Body of pancreas (tissue), 4 donors: ENCODE measurements around the gene SDE2. TPM values are rescaled to one million over a fixed set of nuclear protein-coding genes. Genes with fewer than 3 reads are reported as not detected.
"Not testable (repeated sequence)": the region's sequence is repeated elsewhere in the genome, so short reads cannot be mapped to it uniquely, and the experiment has no call there.

ENCODE experiments used
- ATAC-seq: fragments of 150-250 bp; one replicate; pipeline ENCODE4 v1.9.1; 2016
- DNase-seq, 4 donors: peaks; one replicate each; pipeline ENCODE4 v3.0.0-alpha.2; 2019
- H3K27ac ChIP-seq, 4 donors: fragments of 200-600 bp; sonication (generic); 1 replicate in 3 of 4; 2 replicates in 1 of 4; pipeline versions ENCODE4 v1.5.1 to v1.6.1; 2016 to 2019; ENCODE audit warnings: mild to moderate bottlenecking in 1 of 4, mixed read lengths in 1 of 4, moderate library complexity in 1 of 4
- H3K27me3 ChIP-seq, 2 donors: fragments of 200-600 bp; sonication (generic); one replicate each; pipeline ENCODE4 v1.6.0; 2016; ENCODE audit warnings: mild to moderate bottlenecking in 1 of 2
- H3K36me3 ChIP-seq, 2 donors: fragments of 200-600 bp; sonication (generic); replicated peaks in 1 of 2; 2 replicates each; pipeline ENCODE4 v1.5.1; 2016; ENCODE audit warnings: low read depth in 2 of 2; ENCODE audit not compliant: insufficient read depth in 1 of 2
- H3K4me1 ChIP-seq: fragments of 200-600 bp; sonication (generic); one replicate; pipeline ENCODE4 v1.6.0; 2016
- H3K4me3 ChIP-seq, 2 donors: fragments of 200-600 bp; sonication (generic); 1 replicate in 1 of 2; 2 replicates in 1 of 2; pipeline ENCODE4 v1.5.1; 2016 to 2019
- H3K9me3 ChIP-seq, 3 donors: fragments of 200-600 bp; sonication (generic); 1 replicate in 2 of 3; 2 replicates in 1 of 3; pipeline ENCODE4 v1.5.1; 2016
- POLR2A ChIP-seq, 3 donors: fragments of 450-650 bp; IDR thresholded peaks; one replicate each; pipeline ENCODE4 v1.6.1; 2016; ENCODE audit warnings: antibody characterized with exemption in 3 of 3, mild to moderate bottlenecking in 2 of 3
- WGBS, 2 donors: methylation state at CpG; one replicate each; pipeline ENCODE4 v1.1.5; 2017; 5-methylcytosine and 5-hydroxymethylcytosine counted together
- intact Hi-C: fragments of 100-400 bp; cut with DNase I; formaldehyde crosslinking; loops from one replicate; pipeline ENCODE4 v1.15.1; 2023
- total RNA-seq, 2 donors: library from RNA; depleted of rRNA; stranded (reverse); fragments of >200 nt; gene quantifications; one replicate each; pipeline ENCODE4 v1.1.0, GENCODE V29; 2016
- TF ChIP-seq, protein P1 (sequence below), 7 experiments: fragments of 450-650 bp in 4 of 7; fragments of 200-600 bp in 3 of 7; sonication (generic) in 3 of 7; IDR thresholded peaks; one replicate each; pipeline ENCODE4 v1.5.1; 2016 to 2019; ENCODE audit warnings: antibody characterized with exemption in 7 of 7

Gene SDE2
- total RNA-seq, 2 donors from 2014 or later: 11.9 to 13.7 TPM

DNA sequence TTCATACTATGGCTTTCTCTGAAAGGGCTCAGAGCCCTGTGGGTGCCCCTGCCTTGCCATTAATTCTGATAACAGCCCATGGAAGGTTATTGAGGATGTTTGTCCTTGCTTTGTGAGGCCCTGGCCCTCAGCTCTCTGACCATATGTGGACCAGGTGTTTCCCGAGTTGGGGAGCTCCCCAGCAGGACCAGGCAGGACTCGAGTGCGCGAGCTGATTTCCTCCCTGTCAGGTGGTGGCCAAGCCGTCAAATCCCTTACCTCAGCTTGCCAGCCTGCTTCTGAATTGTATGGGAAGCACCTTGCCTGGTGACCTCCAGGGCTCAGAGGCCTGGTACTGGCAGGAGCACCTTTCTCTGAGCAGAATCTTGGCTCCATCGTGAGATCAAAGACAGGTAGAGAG lies 17.9 kb upstream of the SDE2 start:
- H3K4me1 ChIP-seq: no peaks in the 10 kb centered on the region
- no peak for DNase-seq
- intact Hi-C loops: no loop called here
- H3K27ac ChIP-seq: no peak overlapping the region
- no peaks in the 10 kb centered on the region for H3K9me3 ChIP-seq
- H3K4me3 ChIP-seq: no peak overlapping the region
- no peak for ATAC-seq
- no peaks in the 10 kb centered on the region for H3K27me3 ChIP-seq
- 43 to 59% methylated on average over 4 to 6 of the region's 6 CpGs for WGBS, 2 donors
- TF ChIP-seq, protein P1, sequence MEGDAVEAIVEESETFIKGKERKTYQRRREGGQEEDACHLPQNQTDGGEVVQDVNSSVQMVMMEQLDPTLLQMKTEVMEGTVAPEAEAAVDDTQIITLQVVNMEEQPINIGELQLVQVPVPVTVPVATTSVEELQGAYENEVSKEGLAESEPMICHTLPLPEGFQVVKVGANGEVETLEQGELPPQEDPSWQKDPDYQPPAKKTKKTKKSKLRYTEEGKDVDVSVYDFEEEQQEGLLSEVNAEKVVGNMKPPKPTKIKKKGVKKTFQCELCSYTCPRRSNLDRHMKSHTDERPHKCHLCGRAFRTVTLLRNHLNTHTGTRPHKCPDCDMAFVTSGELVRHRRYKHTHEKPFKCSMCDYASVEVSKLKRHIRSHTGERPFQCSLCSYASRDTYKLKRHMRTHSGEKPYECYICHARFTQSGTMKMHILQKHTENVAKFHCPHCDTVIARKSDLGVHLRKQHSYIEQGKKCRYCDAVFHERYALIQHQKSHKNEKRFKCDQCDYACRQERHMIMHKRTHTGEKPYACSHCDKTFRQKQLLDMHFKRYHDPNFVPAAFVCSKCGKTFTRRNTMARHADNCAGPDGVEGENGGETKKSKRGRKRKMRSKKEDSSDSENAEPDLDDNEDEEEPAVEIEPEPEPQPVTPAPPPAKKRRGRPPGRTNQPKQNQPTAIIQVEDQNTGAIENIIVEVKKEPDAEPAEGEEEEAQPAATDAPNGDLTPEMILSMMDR (IDR thresholded peaks at IDR 0.05): no peak
- TF ChIP-seq POLR2A (IDR thresholded peaks at IDR 0.05): no peak
- no peaks in the 10 kb centered on the region for H3K36me3 ChIP-seq

DNA sequence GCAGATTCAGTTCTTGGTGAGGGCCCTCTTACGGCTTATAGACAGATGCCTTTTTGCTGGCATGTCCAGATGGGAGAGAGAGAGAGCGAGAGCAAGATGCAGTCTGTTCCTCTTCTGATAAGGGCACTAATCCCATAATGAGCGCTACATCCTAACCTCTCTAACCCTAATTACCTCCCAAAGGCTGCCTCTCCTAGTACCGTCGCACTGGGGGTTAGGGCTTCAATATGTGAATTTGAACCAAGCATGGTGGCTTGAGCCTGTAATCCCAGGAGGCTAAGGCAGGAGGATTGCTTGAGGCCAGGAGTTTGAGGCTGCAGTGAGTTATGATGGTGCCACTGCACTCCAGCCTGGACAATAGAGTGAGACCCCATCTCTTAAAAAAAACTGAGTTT lies 10.5 kb upstream of the SDE2 start:
- H3K27me3 ChIP-seq: no peaks in the 10 kb centered on the region
- TF ChIP-seq, protein P1 (IDR thresholded peaks at IDR 0.05): no peak
- TF ChIP-seq POLR2A (IDR thresholded peaks at IDR 0.05): no peak
- H3K4me1 ChIP-seq: no peaks in the 10 kb centered on the region
- H3K4me3 ChIP-seq: no peak overlapping the region
- no peaks in the 10 kb centered on the region for H3K36me3 ChIP-seq
- ATAC-seq (no peak), DNase-seq (no peak)
- no peaks in the 10 kb centered on the region for H3K9me3 ChIP-seq
- H3K27ac ChIP-seq: no peak overlapping the region
- 92 to 94% methylated on average over 4 to 5 of the region's 5 CpGs for WGBS, 2 donors
- intact Hi-C loops: no loop called here

DNA sequence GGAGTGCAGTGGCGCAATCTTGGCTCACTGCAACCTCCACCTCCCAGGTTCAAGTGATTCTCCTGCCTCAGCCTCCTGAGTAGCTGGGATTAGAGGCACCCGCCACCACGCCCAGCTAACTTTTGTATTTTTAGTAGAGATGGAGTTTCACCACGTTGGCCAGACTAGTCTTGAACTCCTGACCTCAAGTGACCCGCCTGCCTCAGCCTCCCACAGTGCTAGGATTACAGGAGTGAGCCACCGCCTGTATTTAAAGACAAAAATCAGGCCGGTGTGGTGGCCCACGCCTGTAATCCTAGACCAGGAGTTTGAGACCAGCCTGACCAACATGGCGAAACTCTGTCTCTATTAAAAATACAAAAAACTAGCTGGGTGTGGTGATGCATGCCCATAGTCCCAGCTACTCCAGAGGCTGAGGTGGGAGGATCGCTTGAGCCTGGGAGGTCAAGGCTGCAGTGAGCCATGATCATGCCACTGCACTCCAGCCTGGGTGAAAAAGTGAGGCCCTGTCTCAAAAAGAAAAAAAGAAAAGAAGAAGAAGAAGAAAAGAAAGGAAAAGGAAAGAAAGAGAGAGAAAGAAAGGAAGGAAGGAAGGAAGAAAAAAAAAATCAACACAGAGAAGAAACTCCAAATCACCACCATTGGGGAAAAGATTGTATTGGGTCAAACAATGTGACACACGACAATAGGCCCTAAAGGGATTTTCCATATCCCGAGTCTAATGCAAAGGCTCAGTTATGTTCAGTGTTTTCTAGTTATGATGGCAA lies 8.2 kb upstream of the SDE2 start:
- ATAC-seq, H3K9me3 ChIP-seq, H3K4me1 ChIP-seq, DNase-seq, H3K27me3 ChIP-seq, intact Hi-C loops, H3K4me3 ChIP-seq, H3K27ac ChIP-seq, H3K36me3 ChIP-seq: not testable (repeated sequence)
- WGBS, 2 donors: 88 to 90% methylated on average over 11 to 12 of the region's 12 CpGs

DNA sequence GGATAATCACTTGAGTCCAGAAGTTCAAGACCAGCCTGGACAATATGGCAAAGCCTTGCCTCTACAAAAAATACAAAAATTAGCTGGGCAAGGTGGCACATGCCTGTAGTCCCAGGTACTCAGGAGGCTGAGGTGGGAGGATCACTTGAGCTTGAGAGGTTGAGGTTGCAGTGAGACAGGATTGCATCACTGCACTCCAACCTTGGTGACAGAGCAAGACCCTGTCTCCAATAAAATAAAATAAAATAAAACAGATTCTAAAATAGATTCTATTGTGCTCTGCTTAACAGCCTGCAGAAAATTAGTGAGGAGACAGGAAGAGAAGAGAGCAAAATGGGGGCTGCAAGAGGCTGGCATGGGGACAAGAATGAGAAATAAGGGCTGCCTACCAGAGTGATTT lies 7.5 kb upstream of the SDE2 start:
- DNase-seq (no peak), ATAC-seq (no peak)
- Histone ChIP-seq H3K27me3 (no peaks in the 10 kb centered on the region), H3K4me3 (no peak overlapping the region), H3K4me1 (peaks cover 13% of the 10 kb centered on the region), H3K36me3 (no peaks in the 10 kb centered on the region), H3K27ac (no peak overlapping the region), H3K9me3 (no peaks in the 10 kb centered on the region)
- TF ChIP-seq, protein P1 (IDR thresholded peaks at IDR 0.05): no peak
- no peak for TF ChIP-seq POLR2A (IDR thresholded peaks at IDR 0.05)
- intact Hi-C loops: no loop called here

DNA sequence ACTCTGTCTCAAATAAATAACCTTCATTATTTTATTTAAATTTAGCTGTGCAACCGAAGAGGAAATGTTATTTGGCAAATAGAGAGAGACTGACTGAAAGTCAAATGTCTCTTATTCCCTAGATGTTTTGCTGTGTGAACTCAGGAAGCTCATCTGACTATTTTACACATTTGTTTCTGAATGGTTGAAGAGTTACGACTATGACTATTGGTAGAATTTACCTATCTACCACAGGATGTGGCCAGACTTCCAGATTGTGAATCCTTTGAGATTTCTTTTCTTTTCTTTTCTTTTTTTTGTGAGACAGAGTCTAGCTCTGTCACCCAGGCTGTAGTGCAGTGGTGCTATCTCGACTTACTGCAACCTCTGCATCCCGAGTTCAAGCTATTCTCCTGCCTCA lies 5.3 kb upstream of the SDE2 start:
- no peak overlapping the region for H3K4me3 ChIP-seq
- no peak for ATAC-seq
- no peak overlapping the region for H3K27ac ChIP-seq
- peaks cover 34% of the 10 kb centered on the region for H3K4me1 ChIP-seq
- WGBS, 2 donors: 78 to 90% methylated on average over 4 of the region's 4 CpGs
- H3K27me3 ChIP-seq: no peaks in the 10 kb centered on the region
- no peaks in the 10 kb centered on the region for H3K36me3 ChIP-seq
- no peak for DNase-seq
- intact Hi-C loops: no loop called here
- TF ChIP-seq, protein P1 (IDR thresholded peaks at IDR 0.05): no peak
- TF ChIP-seq POLR2A (IDR thresholded peaks at IDR 0.05): no peak
- H3K9me3 ChIP-seq: no peaks in the 10 kb centered on the region
